Stomach (tissue), 9 donors: ENCODE results near the gene MRPL41. TPM values are rescaled to one million over a fixed set of nuclear protein-coding genes. Genes with fewer than 3 reads are reported as not detected.

ENCODE experiments used
- DNase-seq, 2 donors: peaks; one replicate each; pipeline versions ENCODE4 v3.0.0 to v3.0.0-alpha.2; 2013 to 2019
- H3K27ac ChIP-seq, 5 donors: fragments of 200-600 bp in 4 of 5; sonication (generic) in 4 of 5; one replicate each; pipeline ENCODE4 v1.5.1; 2013 to 2019; ENCODE audit warnings: mild to moderate bottlenecking in 1 of 5, moderate library complexity in 1 of 5
- H3K27me3 ChIP-seq, 3 donors: fragments of 200-600 bp; sonication (generic); one replicate each; pipeline ENCODE4 v1.5.1; 2017 to 2019; ENCODE audit warnings: mixed run types in 1 of 3
- H3K36me3 ChIP-seq, 4 donors: fragments of 200-600 bp; sonication (generic); 1 replicate in 3 of 4; 2 replicates in 1 of 4; pipeline ENCODE4 v1.5.1; 2016 to 2019
- H3K4me1 ChIP-seq, 4 donors: fragments of 200-600 bp; sonication (generic); one replicate each; pipeline ENCODE4 v1.5.1; 2016 to 2019
- H3K4me3 ChIP-seq, 4 donors: fragments of 200-600 bp; sonication (generic) in 3 of 4; one replicate each; pipeline ENCODE4 v1.5.1; 2016 to 2019; ENCODE audit warnings: mild to moderate bottlenecking in 1 of 4
- H3K9me3 ChIP-seq, 4 donors: fragments of 200-600 bp; sonication (generic); one replicate each; pipeline ENCODE4 v1.5.1; 2016 to 2019
- EP300 ChIP-seq: sonication (generic); formaldehyde crosslinking; IDR thresholded peaks from one replicate; pipeline ENCODE4 v1.6.1; 2017; ENCODE audit warnings: antibody characterized with exemption
- POLR2A ChIP-seq, 4 donors: fragments of 450-650 bp; IDR thresholded peaks; one replicate each; pipeline ENCODE4 v1.6.1; 2016; ENCODE audit warnings: antibody characterized with exemption in 4 of 4, control low read depth in 2 of 4, mild to moderate bottlenecking in 1 of 4, moderate library complexity in 1 of 4
- POLR2AphosphoS5 ChIP-seq, 3 donors: sonication (generic); formaldehyde crosslinking; IDR thresholded peaks; one replicate each; pipeline ENCODE4 v1.6.1; 2016; ENCODE audit warnings: antibody characterized with exemption in 3 of 3
- WGBS, 5 donors: extraction: QIAGEN DNeasy Blood & Tissue Kit in 3 of 5; methylation state at CpG; one replicate each; pipeline versions ENCODE4 v1.1.5 to v1.1.7; 2013 to 2018; 5-methylcytosine and 5-hydroxymethylcytosine counted together
- intact Hi-C: fragments of 100-400 bp; cut with DNase I; formaldehyde crosslinking; loops from one replicate; pipeline ENCODE4 v1.15.1; 2023; ENCODE audit warnings: low total_unique reads
- polyA plus RNA-seq, 3 donors: library from polyadenylated mRNA; stranded (reverse); fragments of 200-250 nt; gene quantifications; one replicate each; pipeline ENCODE4 v1.2.3, GENCODE V29; 2013
- total RNA-seq, 5 donors: library from RNA; depleted of rRNA; stranded (reverse); fragments of >200 nt; gene quantifications; one replicate each; pipeline versions ENCODE4 v1.1.0 to v1.2.3, GENCODE V29; 2014 to 2016
- TF ChIP-seq, protein P1 (sequence below), 7 experiments: fragments of 450-650 bp in 4 of 7; fragments of 200-600 bp in 3 of 7; sonication (generic) in 3 of 7; IDR thresholded peaks; one replicate each; pipeline ENCODE4 v1.5.1; 2016 to 2019; ENCODE audit warnings: antibody characterized with exemption in 7 of 7, control low read depth in 2 of 7, mild to moderate bottlenecking in 1 of 7
- donor health status: healthy with polysubstance abuse.
- donor health status: Bipolar disorder and iron deficiency.
- donor health status: healthy.

Gene MRPL41
- total and polyA plus RNA-seq, 8 donors = 23.3 to 282 (median 101) TPM

DNA sequence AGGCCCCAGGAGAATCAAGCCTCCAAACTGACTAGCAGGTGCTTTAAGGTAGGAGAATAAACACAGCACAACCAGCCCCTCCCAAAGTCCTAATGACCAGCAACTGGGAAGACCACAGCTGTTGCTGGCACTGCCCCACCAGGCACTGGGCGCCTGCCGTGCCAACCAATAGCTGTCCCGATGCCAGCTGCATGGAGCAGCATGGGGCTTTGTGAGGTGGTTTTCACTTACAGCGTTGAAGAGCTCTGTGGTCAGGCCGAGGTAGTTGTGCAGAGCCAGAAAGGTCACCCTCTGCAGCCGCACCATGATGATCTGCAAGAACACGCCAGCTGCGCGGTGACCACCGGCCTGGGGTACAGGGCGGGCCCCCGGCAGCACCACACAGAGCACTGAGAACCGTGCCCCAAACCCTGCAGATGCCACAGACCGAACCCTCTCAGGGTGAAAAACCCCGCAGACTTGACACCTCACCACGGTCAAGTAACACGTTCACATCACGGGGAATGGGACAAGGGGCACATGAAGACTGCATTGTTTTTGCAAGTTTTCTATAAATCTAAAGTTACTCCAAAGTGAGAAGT lies 30.2 kb upstream of the MRPL41 start:
- Histone ChIP-seq H3K9me3 (no peaks in the 10 kb centered on the region), H3K27me3 (no peaks in the 10 kb centered on the region), H3K4me1 (peaks cover 0 to 5% (median 2%) of the 10 kb centered on the region in 4 donors), H3K27ac (no peak overlapping the region), H3K36me3 (peaks cover 0 to 39% (median 28%) of the 10 kb centered on the region in 4 donors), H3K4me3 (no peak overlapping the region)
- WGBS, 5 donors = 87 to 92% (median 90%) methylated on average over 17 to 18 of the region's 18 CpGs
- no peak for DNase-seq
- TF ChIP-seq, protein P1, sequence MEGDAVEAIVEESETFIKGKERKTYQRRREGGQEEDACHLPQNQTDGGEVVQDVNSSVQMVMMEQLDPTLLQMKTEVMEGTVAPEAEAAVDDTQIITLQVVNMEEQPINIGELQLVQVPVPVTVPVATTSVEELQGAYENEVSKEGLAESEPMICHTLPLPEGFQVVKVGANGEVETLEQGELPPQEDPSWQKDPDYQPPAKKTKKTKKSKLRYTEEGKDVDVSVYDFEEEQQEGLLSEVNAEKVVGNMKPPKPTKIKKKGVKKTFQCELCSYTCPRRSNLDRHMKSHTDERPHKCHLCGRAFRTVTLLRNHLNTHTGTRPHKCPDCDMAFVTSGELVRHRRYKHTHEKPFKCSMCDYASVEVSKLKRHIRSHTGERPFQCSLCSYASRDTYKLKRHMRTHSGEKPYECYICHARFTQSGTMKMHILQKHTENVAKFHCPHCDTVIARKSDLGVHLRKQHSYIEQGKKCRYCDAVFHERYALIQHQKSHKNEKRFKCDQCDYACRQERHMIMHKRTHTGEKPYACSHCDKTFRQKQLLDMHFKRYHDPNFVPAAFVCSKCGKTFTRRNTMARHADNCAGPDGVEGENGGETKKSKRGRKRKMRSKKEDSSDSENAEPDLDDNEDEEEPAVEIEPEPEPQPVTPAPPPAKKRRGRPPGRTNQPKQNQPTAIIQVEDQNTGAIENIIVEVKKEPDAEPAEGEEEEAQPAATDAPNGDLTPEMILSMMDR (IDR thresholded peaks at IDR 0.05) = no peak
- TF ChIP-seq EP300 = no peak
- TF ChIP-seq POLR2AphosphoS5 (IDR thresholded peaks at IDR 0.05) = no peak
- no peak for TF ChIP-seq POLR2A (IDR thresholded peaks at IDR 0.05)
- intact Hi-C loops = no loop called here

DNA sequence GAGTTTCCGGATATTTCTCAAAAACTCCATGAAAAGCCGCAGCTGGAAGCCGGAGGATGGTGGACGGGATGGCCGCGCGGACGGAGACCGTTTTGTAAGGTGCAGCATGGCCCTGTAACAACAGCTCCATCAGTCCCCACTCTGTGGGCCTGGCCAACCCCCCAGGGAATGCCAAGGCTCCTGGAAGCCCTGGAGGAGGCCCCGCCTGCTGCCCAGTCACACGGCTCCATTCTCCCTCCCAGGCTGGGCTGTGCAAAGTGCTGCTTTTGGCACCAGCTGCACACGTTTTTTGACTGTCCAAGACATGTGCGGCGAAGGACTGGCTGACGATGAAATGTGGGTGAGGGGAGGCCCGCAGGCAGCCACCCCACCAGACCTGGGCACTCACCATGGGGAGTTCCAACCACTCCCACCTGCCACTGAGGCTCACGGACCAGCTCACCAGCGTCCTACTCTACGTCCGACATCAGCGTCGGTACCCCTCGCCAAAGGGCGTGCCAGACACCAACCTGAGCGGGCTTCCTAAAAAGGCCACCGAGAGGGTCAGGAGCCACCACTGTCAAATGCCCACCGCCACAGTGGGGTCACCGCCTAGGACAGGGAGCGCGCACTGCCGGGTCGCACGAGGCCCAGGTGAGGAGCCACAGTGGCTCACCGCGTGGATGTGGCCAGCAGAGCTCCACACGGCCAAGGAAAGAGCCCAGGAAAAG lies 28.8 kb upstream of the MRPL41 start:
- 86 to 95% (median 93%) methylated on average over 26 to 36 of the region's 36 CpGs for WGBS, 5 donors
- intact Hi-C loops = no loop called here
- DNase-seq = no peak
- Histone ChIP-seq H3K9me3 (no peaks in the 10 kb centered on the region), H3K27ac (no peak overlapping the region), H3K27me3 (no peaks in the 10 kb centered on the region), H3K36me3 (peaks cover 0 to 39% (median 28%) of the 10 kb centered on the region in 4 donors), H3K4me1 (peaks cover 0 to 5% (median 2%) of the 10 kb centered on the region in 4 donors), H3K4me3 (no peak overlapping the region)
- TF ChIP-seq POLR2A (IDR thresholded peaks at IDR 0.05) = no peak
- TF ChIP-seq EP300 = no peak
- no peak for TF ChIP-seq POLR2AphosphoS5 (IDR thresholded peaks at IDR 0.05)
- TF ChIP-seq, protein P1 (IDR thresholded peaks at IDR 0.05) = no peak

DNA sequence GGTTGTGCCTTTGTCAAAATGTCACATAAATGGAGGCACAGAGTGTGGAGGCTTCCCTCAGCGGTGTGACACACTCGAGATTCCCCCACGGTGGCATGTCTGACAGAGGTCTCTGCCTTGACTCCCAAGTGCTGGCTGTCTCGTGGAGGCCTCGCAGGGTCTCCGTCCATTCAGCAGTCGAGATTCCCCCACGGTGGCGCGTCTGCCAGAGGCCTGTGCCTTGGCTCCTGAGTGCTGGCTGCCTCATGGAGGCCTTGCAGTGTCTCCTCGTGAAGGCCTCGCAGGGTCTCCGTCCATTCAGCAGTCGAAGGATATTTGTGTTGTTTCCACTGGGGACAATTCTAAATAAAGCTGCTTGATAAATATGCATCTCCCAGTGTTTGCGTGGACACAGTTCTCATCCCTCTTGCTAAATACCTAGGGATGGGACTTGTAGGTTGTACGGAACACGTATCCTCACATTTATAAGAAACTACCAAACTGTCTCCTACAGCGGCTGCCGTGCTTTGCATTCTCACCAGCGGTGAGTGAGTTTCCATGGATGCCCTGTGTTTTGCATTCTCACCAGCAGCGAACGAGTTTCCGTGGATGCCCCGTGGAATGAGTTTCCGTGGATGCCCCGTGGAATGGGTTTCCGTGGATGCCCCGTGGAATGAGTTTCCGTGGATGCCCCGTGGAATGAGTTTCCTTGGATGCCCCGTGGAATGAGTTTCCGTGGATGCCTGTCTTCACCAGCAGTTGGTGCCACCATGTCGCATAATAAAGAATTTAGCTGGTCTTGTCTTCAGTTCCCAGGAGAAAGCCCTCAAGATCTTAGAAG lies 27.3 kb upstream of the MRPL41 start:
- no peaks in the 10 kb centered on the region for H3K9me3 ChIP-seq
- TF ChIP-seq POLR2AphosphoS5 (IDR thresholded peaks at IDR 0.05) (no peak), EP300 (no peak), POLR2A (IDR thresholded peaks at IDR 0.05) (no peak)
- TF ChIP-seq, protein P1 (IDR thresholded peaks at IDR 0.05) = no peak
- no peak overlapping the region for H3K27ac ChIP-seq
- no peak for DNase-seq
- 95 to 97% (median 96%) methylated on average over 27 to 33 of the region's 33 CpGs for WGBS, 5 donors
- no peak overlapping the region for H3K4me3 ChIP-seq
- intact Hi-C loops = no loop called here
- H3K36me3 ChIP-seq = peaks cover 0 to 35% (median 26%) of the 10 kb centered on the region in 4 donors
- no peaks in the 10 kb centered on the region for H3K27me3 ChIP-seq
- H3K4me1 ChIP-seq = peaks cover 0 to 5% (median 2%) of the 10 kb centered on the region in 4 donors

GRCh38 chr9:137524981-137525317 lies 26.7 kb upstream of the MRPL41 start:
- Histone ChIP-seq H3K27me3 (no peaks in the 10 kb centered on the region), H3K36me3 (peaks cover 0 to 30% (median 24%) of the 10 kb centered on the region in 4 donors), H3K9me3 (no peaks in the 10 kb centered on the region), H3K4me3 (no peak overlapping the region), H3K27ac (no peak overlapping the region), H3K4me1 (peaks cover 0 to 5% (median 2%) of the 10 kb centered on the region in 4 donors)
- no peak for DNase-seq
- intact Hi-C loops = no loop called here
- WGBS, 5 donors = 64 to 87% (median 81%) methylated on average over 5 of the region's 5 CpGs
- TF ChIP-seq EP300 (no peak), POLR2A (IDR thresholded peaks at IDR 0.05) (no peak), POLR2AphosphoS5 (IDR thresholded peaks at IDR 0.05) (no peak)
- TF ChIP-seq, protein P1 (IDR thresholded peaks at IDR 0.05) = no peak
